IPS DF 19.7 (cell line): ENCODE measurements around the gene NDUFAF8.

Source experiments
- DNase-seq: peaks from one replicate; pipeline ENCODE4 v3.0.0-alpha.2; 2013; ENCODE audit warnings: low read depth, low spot score

NDUFAF8 gene

GRCh38 chr17:81251709-81252301 lies 12.7 kb downstream of the NDUFAF8 start:
- DNase-seq: no peak

- no peak for DNase-seq
Observed at GRCh38 chr17:81252326-81252986, 13.3 kb downstream of the NDUFAF8 start.

- no peak for DNase-seq
Observed at GRCh38 chr17:81252987-81253329, 13.8 kb downstream of the NDUFAF8 start.

- DNase-seq: no peak
Observed at GRCh38 chr17:81253358-81254131, 14.4 kb downstream of the NDUFAF8 start.

GRCh38 chr17:81254955-81255717 lies 16.0 kb downstream of the NDUFAF8 start:
- DNase-seq: no peak

GRCh38 chr17:81256616-81257015 lies 17.5 kb downstream of the NDUFAF8 start:
- DNase-seq: no peak

GRCh38 chr17:81257533-81257932 lies 18.4 kb downstream of the NDUFAF8 start:
- no peak for DNase-seq

DNA sequence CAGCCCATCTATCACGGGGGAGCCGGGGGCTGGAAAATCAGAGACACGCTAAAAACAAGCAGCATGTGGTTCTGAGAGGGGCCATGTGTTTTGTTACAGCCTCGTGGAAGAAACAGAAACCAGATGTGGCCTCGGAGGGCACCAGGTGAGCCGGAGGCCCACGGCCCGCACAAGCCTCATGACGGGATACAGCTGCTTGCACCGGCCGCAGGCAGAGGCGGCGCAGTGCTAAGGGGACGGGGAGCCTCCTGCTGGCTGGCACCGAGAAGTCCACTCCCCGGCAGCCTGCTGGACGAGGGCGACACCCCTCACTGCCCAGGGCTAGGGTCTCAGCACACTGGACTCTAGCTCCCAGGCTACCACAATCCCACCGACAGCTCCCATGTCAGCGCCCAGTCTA lies 19.2 kb downstream of the NDUFAF8 start:
- DNase-seq: no peak

GRCh38 chr17:81259058-81259605 lies 20.0 kb downstream of the NDUFAF8 start:
- no peak for DNase-seq

DNA sequence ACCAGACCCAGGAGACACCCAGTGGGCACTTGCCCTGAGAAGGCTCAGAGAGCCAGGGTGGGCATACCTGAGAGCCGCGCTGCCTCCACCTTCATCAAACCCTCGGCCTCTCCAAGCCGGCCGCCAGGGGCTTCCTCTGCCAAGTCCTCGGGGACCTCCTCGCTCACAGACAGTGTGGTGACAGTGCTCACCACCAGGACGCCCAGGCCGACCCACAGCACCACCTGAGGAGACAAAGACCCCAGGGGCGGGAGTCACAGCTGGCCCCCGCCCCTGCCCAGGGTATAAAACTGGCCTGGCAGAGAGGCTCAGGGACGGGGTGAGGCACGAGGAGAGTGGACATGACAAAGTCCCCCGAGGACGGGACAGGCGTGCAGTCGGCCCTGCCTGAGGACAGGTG lies 21.1 kb downstream of the NDUFAF8 start:
- no peak for DNase-seq

DNA sequence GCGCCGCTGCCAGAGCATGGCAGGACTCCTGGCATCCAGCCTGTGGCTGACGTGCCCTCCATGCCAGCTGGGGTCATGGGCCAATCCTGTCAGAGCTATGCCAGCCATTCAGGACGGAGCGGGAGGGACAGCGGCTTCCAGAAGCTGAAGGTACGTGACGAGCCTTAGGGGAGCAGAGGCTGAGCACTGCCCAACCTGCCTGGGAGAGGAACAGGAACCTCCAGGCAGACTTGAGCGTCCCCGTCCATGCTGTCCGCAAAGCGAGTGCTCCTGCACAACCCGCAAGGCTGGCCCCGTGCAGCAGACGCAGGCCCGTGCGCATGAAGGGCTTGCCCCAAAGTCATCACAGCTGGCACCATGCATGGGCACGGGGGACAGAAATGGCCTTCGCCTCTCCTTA lies 21.5 kb downstream of the NDUFAF8 start:
- no peak for DNase-seq

GRCh38 chr17:81261096-81261495 lies 22.0 kb downstream of the NDUFAF8 start:
- no peak for DNase-seq

DNA sequence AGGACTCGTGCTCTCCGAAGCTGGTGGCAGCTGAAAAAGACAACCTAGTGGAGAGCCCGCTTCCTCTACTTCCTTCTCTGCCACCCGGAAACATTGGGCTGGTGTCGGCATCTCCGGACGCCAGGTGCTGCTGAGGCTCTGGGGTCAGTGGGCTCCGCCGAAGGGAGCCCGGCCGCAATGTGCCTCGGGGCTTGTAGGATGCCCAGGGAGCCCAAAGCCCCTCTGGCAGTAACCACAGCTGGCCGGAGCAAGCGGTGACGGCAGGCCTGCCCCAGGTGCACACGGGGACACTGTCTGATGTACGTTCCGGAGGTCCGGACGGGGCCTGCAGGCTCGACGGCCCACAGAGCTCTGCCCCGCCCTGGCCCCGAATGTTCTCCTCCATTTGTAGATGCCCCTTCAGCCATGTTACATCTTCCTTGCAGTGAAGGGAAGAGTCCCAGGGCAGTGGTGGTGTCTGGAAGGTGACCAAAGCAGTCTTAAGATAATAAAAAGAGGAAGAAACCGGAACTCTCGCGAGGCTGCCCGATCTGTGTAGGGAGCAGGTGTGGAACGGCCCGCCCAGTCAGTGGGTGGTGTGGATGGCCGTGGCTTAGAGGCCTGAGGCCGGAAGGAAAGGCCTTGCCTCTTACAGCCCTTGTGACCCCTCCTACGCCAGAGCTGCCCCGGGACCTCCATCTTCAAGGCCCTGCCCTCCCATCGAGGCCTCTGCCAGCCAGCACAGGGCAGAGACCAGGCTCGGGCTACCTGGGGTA lies 22.6 kb downstream of the NDUFAF8 start:
- no peak for DNase-seq

GRCh38 chr17:81263371-81264181 lies 24.5 kb downstream of the NDUFAF8 start:
- no peak for DNase-seq

- no peak for DNase-seq
Observed at GRCh38 chr17:81264640-81265039, 25.5 kb downstream of the NDUFAF8 start.

GRCh38 chr17:81265576-81265975 lies 26.5 kb downstream of the NDUFAF8 start:
- DNase-seq: no peak

DNA sequence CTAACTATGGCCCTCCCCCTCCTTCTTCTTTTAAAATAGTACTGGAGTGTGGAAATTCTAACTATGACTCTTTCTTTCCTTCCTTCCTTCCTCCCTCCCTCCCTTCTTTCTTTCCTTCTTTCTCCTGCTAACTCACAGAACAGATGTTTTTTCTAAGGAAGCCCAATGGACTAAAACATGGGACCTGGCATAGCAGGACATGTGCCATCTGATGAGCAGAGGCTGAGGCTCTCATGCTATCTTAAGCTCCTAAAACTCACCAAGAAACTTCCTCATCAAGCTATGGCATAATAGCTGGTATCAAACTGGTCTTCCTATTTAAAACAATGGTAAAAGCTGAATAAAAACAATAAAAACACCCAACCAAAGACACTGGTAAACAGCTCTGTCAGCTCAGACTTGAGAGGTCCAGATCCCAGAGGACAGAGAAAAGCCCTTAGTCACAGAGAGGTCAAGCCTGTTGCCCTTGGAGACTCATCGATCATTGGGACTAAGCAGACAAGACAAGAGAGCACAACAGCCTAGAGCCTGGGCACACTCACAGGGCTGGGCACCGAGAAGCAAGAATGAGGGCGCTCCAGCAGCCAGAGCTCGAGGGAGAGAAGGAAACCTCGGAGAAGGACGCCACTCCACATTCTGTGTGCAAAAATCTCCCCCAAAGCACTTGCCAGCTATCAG lies 28.4 kb downstream of the NDUFAF8 start:
- no peak for DNase-seq

GRCh38 chr17:81270279-81270678 lies 31.2 kb downstream of the NDUFAF8 start:
- no peak for DNase-seq

- no peak for DNase-seq
Observed at GRCh38 chr17:81271226-81271625, 32.1 kb downstream of the NDUFAF8 start.

DNA sequence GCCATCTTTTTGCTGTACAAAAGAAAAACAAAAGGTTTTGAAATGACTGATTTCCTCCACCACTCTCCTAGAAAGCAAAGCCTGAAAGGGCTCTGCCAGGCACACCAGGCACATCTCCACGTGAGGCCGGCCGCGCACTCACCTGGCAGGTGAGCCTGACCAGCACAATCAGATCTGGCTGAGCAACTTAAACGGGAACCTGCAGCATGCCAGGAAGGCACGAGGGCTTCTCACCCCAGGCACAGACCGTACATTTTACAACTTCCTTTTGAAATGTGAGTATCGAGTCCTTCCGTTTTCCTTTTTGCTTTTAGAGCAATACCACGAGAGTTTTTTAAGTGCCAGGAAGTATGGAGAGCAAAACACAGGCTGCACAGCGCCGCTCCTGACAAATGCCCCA lies 33.5 kb downstream of the NDUFAF8 start:
- DNase-seq: no peak
